GM12874 (cell line): ENCODE measurements around the gene SMURF1.

Experiments used
- TF ChIP-seq, protein P1 (sequence below): IDR thresholded peaks from 2 replicates; pipeline ENCODE4 v1.5.1; 2011; ENCODE audit warnings: low read depth, mild to moderate bottlenecking, control low read depth, low read length, moderate library complexity; ENCODE audit not compliant: insufficient read depth

Gene SMURF1

DNA sequence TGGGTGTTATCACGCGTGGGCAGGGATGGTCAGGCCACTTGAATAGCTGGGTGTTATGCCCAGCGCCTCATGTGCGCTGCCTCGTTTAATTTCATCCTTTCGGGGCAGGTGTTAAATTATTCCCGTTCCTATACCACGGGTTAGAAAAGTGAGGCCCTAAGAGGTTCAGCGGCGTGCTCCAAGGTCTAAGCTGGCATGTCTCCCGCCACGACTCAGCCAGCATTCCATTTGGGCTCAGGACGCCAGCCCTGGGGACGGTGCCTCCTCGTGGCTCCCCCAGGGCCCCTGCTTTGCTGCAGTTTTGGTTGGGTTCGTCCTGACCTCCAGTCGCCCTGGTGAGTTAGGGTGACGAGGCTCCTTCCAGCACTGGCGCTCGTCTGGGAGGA, 141.1 kb downstream of the SMURF1 start:
- TF ChIP-seq, protein P1, sequence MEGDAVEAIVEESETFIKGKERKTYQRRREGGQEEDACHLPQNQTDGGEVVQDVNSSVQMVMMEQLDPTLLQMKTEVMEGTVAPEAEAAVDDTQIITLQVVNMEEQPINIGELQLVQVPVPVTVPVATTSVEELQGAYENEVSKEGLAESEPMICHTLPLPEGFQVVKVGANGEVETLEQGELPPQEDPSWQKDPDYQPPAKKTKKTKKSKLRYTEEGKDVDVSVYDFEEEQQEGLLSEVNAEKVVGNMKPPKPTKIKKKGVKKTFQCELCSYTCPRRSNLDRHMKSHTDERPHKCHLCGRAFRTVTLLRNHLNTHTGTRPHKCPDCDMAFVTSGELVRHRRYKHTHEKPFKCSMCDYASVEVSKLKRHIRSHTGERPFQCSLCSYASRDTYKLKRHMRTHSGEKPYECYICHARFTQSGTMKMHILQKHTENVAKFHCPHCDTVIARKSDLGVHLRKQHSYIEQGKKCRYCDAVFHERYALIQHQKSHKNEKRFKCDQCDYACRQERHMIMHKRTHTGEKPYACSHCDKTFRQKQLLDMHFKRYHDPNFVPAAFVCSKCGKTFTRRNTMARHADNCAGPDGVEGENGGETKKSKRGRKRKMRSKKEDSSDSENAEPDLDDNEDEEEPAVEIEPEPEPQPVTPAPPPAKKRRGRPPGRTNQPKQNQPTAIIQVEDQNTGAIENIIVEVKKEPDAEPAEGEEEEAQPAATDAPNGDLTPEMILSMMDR: no peak

DNA sequence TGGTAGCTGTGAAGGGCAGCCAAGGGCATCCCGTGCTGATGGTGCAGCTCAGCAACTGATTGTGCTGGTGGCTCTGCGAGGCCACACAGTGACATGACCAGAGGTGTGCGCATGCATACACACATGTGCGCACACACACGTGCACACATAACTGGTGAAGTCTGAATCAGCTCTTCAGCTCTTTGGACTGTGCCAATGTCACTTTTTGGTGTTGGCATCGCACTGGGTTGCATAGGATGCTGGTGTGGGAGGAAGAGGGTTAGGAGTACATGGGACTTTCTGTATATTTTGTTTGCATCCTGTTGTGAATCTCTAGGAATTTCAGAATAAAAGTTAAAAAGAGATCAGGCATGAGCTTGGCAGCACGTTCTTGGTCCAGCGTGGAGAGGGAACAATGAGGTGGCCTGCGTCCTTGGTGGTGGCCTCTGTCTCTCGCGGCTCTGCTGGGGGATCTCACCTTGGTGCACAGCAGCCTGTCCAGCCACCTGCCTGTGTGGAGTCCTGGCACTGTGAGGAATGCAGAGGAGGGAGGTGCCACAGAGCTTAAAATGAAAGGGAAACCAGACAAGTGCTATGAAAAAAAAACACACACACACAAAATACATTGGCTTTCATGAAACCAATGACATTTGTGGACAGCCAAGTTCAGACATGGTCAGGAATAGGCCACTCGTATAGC, 141.6 kb downstream of the SMURF1 start:
- TF ChIP-seq, protein P1: no peak

DNA sequence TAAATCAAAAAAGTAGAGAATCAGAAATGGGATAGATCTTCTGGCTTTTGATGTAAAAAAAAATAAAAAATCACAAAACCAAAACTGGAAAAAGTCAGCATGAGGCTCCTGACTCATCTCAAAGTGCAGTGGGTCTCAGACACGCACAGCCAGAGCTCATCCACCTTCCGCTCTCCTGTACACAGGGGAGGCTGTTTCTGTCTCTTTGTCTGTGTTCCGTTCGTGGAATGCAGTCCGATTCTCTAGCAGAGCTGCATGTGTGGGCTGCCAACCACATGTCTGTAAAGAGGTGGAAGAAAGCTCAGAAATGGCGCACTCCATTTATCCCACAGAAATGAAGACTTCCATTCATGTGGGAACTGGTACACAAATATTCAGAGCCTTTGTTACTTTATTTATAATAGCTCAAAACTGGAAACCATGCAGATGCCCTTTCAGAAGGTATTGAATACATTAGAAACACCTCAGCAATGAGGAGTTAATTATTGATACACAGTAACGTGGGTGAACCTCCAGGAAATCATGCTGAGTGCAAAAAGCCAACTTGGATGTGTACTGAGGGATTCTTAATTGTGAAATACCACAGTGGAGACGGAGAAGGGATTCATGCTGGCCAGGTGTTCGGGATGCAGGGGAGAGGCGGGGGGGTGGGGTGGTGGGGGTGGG, 142.3 kb downstream of the SMURF1 start:
- TF ChIP-seq, protein P1: no peak

DNA sequence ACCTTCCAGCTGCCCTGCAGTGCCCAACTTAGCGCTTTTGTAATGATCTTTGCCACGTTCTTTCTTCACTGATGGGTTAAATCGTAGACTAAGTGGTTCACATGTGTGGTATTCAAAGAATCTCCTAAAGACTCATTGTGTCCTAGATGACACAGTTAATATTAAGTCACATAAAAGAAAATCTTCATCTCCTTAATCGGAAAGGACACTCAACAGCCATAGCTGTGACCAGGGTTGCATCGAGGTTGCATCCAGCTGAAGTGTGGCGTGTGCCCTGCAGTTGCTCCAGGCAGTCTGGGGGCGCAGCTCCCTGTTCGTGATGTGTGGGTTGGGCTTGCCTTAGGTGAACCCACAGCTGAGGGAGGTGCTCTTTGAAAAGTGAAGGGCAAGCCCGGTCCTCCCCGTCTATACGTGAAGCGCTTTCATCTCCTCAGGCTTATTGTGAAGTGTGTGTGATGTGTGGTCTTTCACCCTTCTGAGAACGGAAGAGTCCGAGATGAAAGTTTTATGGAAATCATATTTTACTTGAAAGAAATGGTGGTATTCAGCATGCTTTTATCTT, 142.9 kb downstream of the SMURF1 start:
- TF ChIP-seq, protein P1: no peak

DNA sequence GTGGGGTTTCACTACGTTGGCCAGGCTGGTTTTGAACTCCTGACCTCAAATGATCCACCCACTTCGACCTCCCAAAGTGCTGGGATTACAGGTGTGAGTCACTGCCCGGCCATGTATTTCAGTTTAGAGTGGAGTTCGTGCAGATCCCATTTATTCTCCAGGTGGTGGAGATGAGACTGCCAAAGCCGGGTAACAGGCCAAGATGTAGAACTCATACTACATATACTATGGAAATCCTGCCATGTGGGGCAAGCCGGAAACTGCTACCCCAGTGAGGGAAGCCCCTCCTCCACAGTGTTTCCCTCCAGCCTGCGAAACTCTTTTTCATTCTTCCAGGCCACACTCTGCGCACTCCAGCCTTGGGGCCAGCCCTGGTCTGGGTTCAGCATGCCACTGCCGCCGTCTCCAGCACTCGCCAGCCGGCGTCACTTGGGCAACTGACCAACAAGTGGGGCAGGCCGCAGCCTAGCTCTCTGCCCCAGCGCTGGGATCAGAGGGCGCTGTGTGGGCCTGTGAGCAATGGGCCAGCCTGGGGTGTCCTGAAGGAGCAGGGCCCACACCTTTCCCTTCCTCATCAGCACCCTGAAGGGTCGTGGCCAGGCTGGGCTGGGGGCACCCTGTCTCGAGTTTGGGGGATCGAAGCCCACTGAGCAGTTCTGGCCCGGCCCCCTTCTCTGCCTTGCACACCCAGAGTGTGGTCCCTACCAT, 143.6 kb downstream of the SMURF1 start:
- TF ChIP-seq, protein P1: no peak

DNA sequence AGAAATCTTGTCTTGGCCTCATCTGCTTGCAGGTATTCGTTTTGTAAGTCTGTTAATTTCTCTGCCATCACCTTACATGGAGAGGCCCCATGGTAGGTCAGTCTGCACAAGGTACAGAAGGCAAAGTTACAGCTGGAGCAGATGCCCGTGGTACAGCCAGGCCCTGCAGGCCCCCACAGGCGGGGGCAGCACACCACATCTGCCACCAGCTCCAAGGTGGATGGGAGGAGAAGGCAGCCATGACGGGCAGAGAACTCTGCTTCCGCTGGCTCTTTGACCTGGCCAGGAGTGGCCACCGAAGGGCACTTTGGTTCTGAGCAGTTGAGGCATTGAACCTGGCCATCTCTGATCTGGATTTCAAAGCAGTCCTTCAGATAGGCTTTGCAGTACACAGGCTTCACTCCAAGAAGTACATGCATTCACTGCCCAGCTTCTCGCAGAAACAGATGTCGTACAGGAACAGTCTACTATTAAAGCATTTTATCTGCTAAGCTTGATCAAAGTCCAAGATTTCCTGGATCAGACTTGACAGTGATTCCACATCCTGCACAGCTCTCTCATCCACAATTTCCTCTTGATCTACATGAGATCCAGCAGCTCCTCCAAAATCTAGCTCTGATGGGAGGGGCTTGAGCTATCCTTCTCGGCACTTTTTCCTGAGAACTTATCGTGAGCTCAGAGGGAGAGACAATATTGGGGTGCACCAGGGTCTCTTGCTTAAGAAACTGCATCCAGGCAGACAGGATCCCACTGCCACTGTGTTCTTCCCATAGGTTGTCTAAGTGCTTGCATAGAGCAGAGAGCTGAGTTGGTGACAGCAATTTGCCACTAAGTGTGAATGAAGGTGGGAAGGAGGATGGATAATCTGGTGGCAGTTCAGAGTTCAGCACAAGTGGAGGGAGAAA, 144.8 kb downstream of the SMURF1 start:
- TF ChIP-seq, protein P1: no peak
